HFFc6 (cell line): Measurements from ENCODE around the gene PSD2. TPM values are rescaled to one million over a fixed set of nuclear protein-coding genes. Genes with fewer than 3 reads are reported as not detected.

ENCODE experiments used
- DNase-seq: peaks from one replicate; pipeline ENCODE4 v3.0.0-alpha.2; 2018
- H3K27ac Mint-ChIP-seq: 2 replicates; pipeline ENCODE4 v1.8.0; 2020; ENCODE audit warnings: mild to moderate bottlenecking, mixed read lengths
- H3K27me3 Mint-ChIP-seq: 2 replicates; pipeline ENCODE4 v1.8.0; 2021; ENCODE audit warnings: mild to moderate bottlenecking, moderate library complexity, mixed read lengths; ENCODE audit not compliant: insufficient read depth
- H3K36me3 Mint-ChIP-seq: 2 replicates; pipeline ENCODE4 v1.8.0; 2021; ENCODE audit warnings: low read depth, mixed read lengths
- H3K4me1 Mint-ChIP-seq: 2 replicates; pipeline ENCODE4 v1.8.0; 2020; ENCODE audit warnings: low read depth, mixed read lengths
- H3K4me3 Mint-ChIP-seq: 2 replicates; pipeline ENCODE4 v1.8.0; 2020; ENCODE audit warnings: mild to moderate bottlenecking, moderate library complexity, mixed read lengths
- H3K9me3 Mint-ChIP-seq: 2 replicates; pipeline ENCODE4 v1.8.0; 2020; ENCODE audit warnings: mild to moderate bottlenecking, mixed read lengths
- total RNA-seq, 6 experiments: library from RNA; stranded (reverse); fragmentation: NEBNext Ultra II Directional; extraction: Animal tissue kit (Norgen Biotek cat#: 25700); gene quantifications; 2 replicates in 1 of 6; 3 replicates in 5 of 6; pipeline ENCODE4 v1.2.3, GENCODE V29; 2021
- TF ChIP-seq, protein P1 (sequence below): fragments of 200-600 bp; sonication (generic); IDR thresholded peaks from 2 replicates; pipeline ENCODE4 v1.5.0; 2021; ENCODE audit warnings: antibody characterized with exemption, mild to moderate bottlenecking

The PSD2 gene
- total RNA-seq, 6 experiments from 2014 or later: 0.02 to 0.14 (median 0.07) TPM; not detected in 1

DNA sequence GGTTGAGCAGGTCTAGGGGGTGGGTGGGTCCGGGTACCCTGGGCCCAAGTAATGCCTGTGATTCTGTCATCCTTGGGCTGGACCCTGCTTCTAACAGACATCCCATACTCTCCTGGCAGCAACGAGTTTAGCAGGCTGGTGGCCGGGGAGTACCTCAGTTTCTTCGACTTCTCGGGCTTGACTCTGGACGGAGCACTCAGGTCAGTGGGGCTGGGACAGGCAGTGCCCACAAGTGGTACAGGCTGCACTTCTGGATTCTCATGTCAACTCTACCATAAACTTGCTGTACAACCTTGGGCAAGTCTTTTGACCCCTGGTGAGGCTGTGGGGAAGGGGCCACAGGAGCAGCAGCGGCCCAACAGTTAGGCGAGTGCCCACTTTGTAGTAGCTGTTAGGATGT lies 21.8 kb downstream of the PSD2 start:
- Mint-ChIP-seq H3K9me3 (peaks cover 10% of the 10 kb centered on the region), H3K36me3 (peaks cover 5% of the 10 kb centered on the region; the same call in 1 of the 2 replicates), H3K4me3 (no peak overlapping the region), H3K27me3 (peaks cover 63% of the 10 kb centered on the region), H3K4me1 (no peaks in the 10 kb centered on the region), H3K27ac (no peak overlapping the region)
- TF ChIP-seq, protein P1, sequence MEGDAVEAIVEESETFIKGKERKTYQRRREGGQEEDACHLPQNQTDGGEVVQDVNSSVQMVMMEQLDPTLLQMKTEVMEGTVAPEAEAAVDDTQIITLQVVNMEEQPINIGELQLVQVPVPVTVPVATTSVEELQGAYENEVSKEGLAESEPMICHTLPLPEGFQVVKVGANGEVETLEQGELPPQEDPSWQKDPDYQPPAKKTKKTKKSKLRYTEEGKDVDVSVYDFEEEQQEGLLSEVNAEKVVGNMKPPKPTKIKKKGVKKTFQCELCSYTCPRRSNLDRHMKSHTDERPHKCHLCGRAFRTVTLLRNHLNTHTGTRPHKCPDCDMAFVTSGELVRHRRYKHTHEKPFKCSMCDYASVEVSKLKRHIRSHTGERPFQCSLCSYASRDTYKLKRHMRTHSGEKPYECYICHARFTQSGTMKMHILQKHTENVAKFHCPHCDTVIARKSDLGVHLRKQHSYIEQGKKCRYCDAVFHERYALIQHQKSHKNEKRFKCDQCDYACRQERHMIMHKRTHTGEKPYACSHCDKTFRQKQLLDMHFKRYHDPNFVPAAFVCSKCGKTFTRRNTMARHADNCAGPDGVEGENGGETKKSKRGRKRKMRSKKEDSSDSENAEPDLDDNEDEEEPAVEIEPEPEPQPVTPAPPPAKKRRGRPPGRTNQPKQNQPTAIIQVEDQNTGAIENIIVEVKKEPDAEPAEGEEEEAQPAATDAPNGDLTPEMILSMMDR: no peak
- DNase-seq: no peak

DNA sequence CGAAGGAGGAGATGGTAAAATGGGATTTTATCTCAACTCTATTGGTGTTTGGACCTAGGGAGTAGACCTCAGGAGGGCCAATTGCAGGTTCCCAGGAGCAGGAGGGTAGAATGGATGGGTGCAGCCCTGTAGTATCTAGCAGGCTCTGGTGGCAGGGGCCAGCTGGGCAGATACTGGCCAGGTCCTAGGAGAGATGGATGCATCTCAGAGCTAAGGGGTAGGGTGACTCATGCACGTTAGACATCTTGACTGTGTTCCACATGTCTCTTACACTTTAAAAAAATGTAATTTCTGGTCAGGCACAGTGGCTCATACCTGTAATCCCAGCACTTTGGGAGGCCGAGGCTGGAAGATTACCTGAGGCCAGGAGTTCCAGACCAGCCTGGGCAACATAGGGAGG lies 22.4 kb downstream of the PSD2 start:
- Mint-ChIP-seq H3K4me1 (no peaks in the 10 kb centered on the region), H3K27me3 (peaks cover 57% of the 10 kb centered on the region), H3K9me3 (peaks cover 10% of the 10 kb centered on the region), H3K27ac (no peak overlapping the region), H3K36me3 (peaks cover 5% of the 10 kb centered on the region; the same call in 1 of the 2 replicates), H3K4me3 (no peak overlapping the region)
- TF ChIP-seq, protein P1: no peak
- no peak for DNase-seq

DNA sequence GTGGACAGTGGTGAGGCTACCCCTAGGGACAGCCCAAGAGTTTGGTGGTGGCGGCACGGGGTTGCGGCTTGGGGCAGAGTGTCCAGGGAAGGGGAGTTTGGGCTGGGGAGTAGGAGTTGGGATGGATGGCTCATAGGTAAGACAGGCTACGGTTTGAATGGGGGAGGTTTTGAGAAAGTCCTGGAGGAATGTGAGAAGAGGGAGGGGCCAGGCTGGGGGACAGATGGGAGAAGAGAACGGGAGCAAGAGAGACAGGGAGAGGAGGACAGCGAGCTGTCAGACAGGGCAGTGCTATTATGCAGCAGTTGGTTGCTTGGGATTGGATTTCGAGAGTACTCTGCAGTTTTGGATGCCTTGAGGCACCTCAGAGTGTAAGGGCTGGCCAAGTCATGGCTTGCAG lies 24.5 kb downstream of the PSD2 start:
- Mint-ChIP-seq H3K9me3 (peaks cover 10% of the 10 kb centered on the region), H3K4me1 (no peaks in the 10 kb centered on the region), H3K36me3 (peaks cover 5% of the 10 kb centered on the region; the same call in 1 of the 2 replicates), H3K27me3 (peaks cover 52% of the 10 kb centered on the region), H3K27ac (no peak overlapping the region), H3K4me3 (no peak overlapping the region)
- no peak for DNase-seq
- TF ChIP-seq, protein P1: no peak

DNA sequence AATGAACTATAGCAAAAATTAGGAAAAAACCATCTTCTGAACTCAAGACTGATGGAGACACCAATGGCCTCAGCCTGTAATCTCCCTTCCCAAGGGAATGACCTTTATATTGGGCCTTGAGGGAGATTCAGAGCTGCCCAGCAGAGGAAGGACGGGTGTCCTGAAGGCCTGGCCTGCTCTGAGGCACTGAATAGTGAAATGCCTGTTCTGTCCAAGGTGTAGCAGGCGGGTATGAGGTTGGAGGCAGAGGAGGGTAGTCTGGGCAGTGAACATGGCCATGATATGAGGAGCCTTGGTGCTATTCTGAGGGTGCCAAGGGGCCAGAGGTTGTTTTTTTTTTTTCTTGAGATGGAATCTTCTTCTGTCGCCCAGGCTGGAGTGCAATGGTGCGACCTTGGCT lies 25.0 kb downstream of the PSD2 start:
- H3K4me3 Mint-ChIP-seq: no peak overlapping the region
- peaks cover 10% of the 10 kb centered on the region for H3K9me3 Mint-ChIP-seq
- DNase-seq: no peak
- peaks cover 52% of the 10 kb centered on the region for H3K27me3 Mint-ChIP-seq
- TF ChIP-seq, protein P1: no peak
- H3K36me3 Mint-ChIP-seq: peaks cover 5% of the 10 kb centered on the region; the same call in 1 of the 2 replicates
- H3K4me1 Mint-ChIP-seq: no peaks in the 10 kb centered on the region
- H3K27ac Mint-ChIP-seq: no peak overlapping the region

DNA sequence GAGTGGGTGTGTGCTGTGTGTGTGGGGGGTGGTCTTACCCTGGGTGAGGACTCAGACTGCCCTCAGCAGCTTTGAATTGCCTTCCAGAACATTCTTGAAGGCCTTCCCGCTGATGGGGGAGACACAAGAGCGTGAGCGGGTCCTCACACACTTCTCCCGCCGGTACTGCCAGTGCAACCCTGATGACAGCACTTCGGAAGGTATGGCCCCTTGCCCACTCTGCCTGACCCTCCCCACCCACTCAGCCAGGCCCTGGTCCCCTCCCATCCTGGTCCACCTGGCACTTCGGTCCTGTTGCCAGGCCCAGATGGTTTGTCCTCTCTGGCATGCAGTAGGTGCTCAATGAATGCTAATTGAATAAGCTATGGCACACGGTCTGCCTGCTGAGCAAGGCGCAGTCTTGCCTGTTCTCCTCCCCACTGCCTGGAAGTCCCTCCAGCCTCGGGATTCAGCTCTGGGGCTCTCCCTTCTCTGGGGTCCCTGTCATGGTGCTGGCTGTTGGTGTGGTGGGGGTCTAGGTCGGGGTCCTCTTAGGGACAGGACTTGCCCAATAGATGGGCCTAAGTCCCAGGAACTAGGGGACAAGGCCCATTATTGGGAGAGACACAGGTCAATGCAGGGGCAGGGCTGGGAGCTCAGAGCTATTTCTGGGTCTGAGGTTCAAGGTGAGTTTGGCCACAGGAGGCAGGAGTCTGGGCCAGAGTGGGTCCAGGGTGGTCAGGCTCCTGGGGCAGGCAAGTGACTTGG lies 26.4 kb downstream of the PSD2 start:
- TF ChIP-seq, protein P1: no peak
- peaks cover 57% of the 10 kb centered on the region for H3K27me3 Mint-ChIP-seq
- no peak overlapping the region for H3K4me3 Mint-ChIP-seq
- no peaks in the 10 kb centered on the region for H3K4me1 Mint-ChIP-seq
- H3K27ac Mint-ChIP-seq: no peak overlapping the region
- no peak for DNase-seq
- H3K36me3 Mint-ChIP-seq: peaks cover 5% of the 10 kb centered on the region; the same call in 1 of the 2 replicates
- H3K9me3 Mint-ChIP-seq: peaks cover 10% of the 10 kb centered on the region
